Nucleus accumbens (tissue), 56 donors: ENCODE results near the gene C6orf163.
A peak's percentile ranks its signal among the peaks of the same experiment; 100 is the strongest.
"Not testable (repeated sequence)": the region's sequence is repeated elsewhere in the genome, so short reads cannot be mapped to it uniquely, and the experiment has no call there.

Experiments
- DNase-seq, 56 donors: peaks; one replicate each; lab custom pipeline; 2025; lab: John Stamatoyannopoulos, UW

C6orf163 gene

GRCh38 chr6:87344731-87345130, at the start of gene C6orf163:
Gene C6orf163 (plus strand): TSS chr6:87344813. CDS start chr6:87345100, 287 bp downstream.
- no peak for DNase-seq

- DNase-seq = no peak
Measured at GRCh38 chr6:87297119-87297518, 47.5 kb upstream of the C6orf163 start.

GRCh38 chr6:87301277-87301676, 43.3 kb upstream of the C6orf163 start:
- DNase-seq = not testable (repeated sequence)

GRCh38 chr6:87308970-87309369, 35.6 kb upstream of the C6orf163 start:
- no peak for DNase-seq

- no peak for DNase-seq
Measured at GRCh38 chr6:87312860-87313259, 31.8 kb upstream of the C6orf163 start.

- DNase-seq = no peak
Measured at GRCh38 chr6:87315071-87315470, 29.5 kb upstream of the C6orf163 start.

GRCh38 chr6:87319271-87319987, 25.2 kb upstream of the C6orf163 start:
- DNase-seq = no peak

- DNase-seq = peak in 53 of 56 donors; percentile 21 to 85 (median 59)
Measured at GRCh38 chr6:87322304-87323212, 22.1 kb upstream of the C6orf163 start, which contains the start of gene SMIM8. Gene SMIM8 (plus strand): TSS chr6:87322588. CDS start chr6:87337032, 14,444 bp downstream.

- DNase-seq = not testable (repeated sequence)
Measured at GRCh38 chr6:87323880-87324279, 20.7 kb upstream of the C6orf163 start.

- DNase-seq = no peak
Measured at GRCh38 chr6:87330961-87331360, 13.7 kb upstream of the C6orf163 start.

- DNase-seq = no peak
Measured at GRCh38 chr6:87333033-87333432, 11.6 kb upstream of the C6orf163 start.

- no peak for DNase-seq
Measured at GRCh38 chr6:87333591-87334181, 10.9 kb upstream of the C6orf163 start.

- no peak for DNase-seq
Measured at GRCh38 chr6:87334683-87335082, 9.9 kb upstream of the C6orf163 start.

- DNase-seq = no peak
Measured at GRCh38 chr6:87336367-87336766, 8.2 kb upstream of the C6orf163 start.

GRCh38 chr6:87340230-87340629, 4.4 kb upstream of the C6orf163 start:
- no peak for DNase-seq

- DNase-seq = no peak
Measured at GRCh38 chr6:87341158-87341557, 3.5 kb upstream of the C6orf163 start.

- DNase-seq = no peak
Measured at GRCh38 chr6:87341899-87342298, 2.7 kb upstream of the C6orf163 start.

- DNase-seq = no peak
Measured at GRCh38 chr6:87342829-87343228, 1.8 kb upstream of the C6orf163 start.

GRCh38 chr6:87346700-87347099, 2.1 kb downstream of the C6orf163 start:
- no peak for DNase-seq

GRCh38 chr6:87349896-87350295, 5.3 kb downstream of the C6orf163 start:
- no peak for DNase-seq

GRCh38 chr6:87350516-87350915, 5.9 kb downstream of the C6orf163 start:
- DNase-seq = no peak
